Astrocyte (in vitro differentiated cells and primary cell): ENCODE data around the gene FES. TPM values are rescaled to one million over a fixed set of nuclear protein-coding genes. Genes with fewer than 3 reads are reported as not detected.

Experiments
- DNase-seq: peaks from one replicate; pipeline ENCODE4 v3.0.0-alpha.2; 2010; ENCODE audit warnings: low read depth
- FAIRE-seq: peaks from 2 replicates; lab custom pipeline; 2011; peaks lifted over from hg19 to GRCh38; lab: Jason Lieb, UNC
- H2AFZ ChIP-seq: 2 replicates; pipeline ENCODE4 v1.6.0; 2012; ENCODE audit warnings: low read depth, low read length, inconsistent platforms
- H3K27ac ChIP-seq: 2 replicates; pipeline ENCODE4 v1.5.1; 2011; ENCODE audit warnings: low read depth, low read length, inconsistent platforms
- H3K27me3 ChIP-seq: 2 replicates; pipeline ENCODE4 v1.6.0; 2011; ENCODE audit warnings: low read length, inconsistent platforms; ENCODE audit not compliant: insufficient read depth
- H3K36me3 ChIP-seq: 2 replicates; pipeline ENCODE4 v1.5.1; 2011; ENCODE audit warnings: low read length, inconsistent platforms; ENCODE audit not compliant: insufficient read depth
- H3K4me1 ChIP-seq: 2 replicates; pipeline ENCODE4 v1.5.1; 2011; ENCODE audit warnings: low read length, inconsistent platforms; ENCODE audit not compliant: insufficient read depth
- H3K4me2 ChIP-seq: 2 replicates; pipeline ENCODE4 v1.6.0; 2012; ENCODE audit warnings: low read length, inconsistent platforms
- H3K4me3 ChIP-seq: 2 replicates; pipeline ENCODE4 v1.5.1; 2011; ENCODE audit warnings: low read depth, mild to moderate bottlenecking, low read length, inconsistent platforms; ENCODE audit not compliant: insufficient read depth
- H3K79me2 ChIP-seq: 2 replicates; pipeline ENCODE4 v1.6.0; 2012; ENCODE audit warnings: mild to moderate bottlenecking, low read length, inconsistent platforms; ENCODE audit not compliant: insufficient read depth
- H3K9ac ChIP-seq: 2 replicates; pipeline ENCODE4 v1.6.0; 2012; ENCODE audit warnings: mild to moderate bottlenecking, low read length, inconsistent platforms
- H3K9me3 ChIP-seq: 2 replicates; pipeline ENCODE4 v1.5.1; 2012; ENCODE audit warnings: low read depth, mild to moderate bottlenecking, low read length, inconsistent platforms; ENCODE audit not compliant: insufficient read depth
- H4K20me1 ChIP-seq: 2 replicates; pipeline ENCODE4 v1.6.0; 2012; ENCODE audit warnings: low read length, inconsistent platforms; ENCODE audit not compliant: insufficient read depth
- H3K27ac Mint-ChIP-seq: one replicate; pipeline ENCODE4 v1.8.0; 2021; ENCODE audit warnings: mild to moderate bottlenecking, mixed read lengths; ENCODE audit not compliant: unreplicated experiment
- H3K27me3 Mint-ChIP-seq: one replicate; pipeline ENCODE4 v1.8.0; 2021; ENCODE audit warnings: low read depth, mixed read lengths; ENCODE audit not compliant: unreplicated experiment
- H3K36me3 Mint-ChIP-seq: one replicate; pipeline ENCODE4 v1.8.0; 2021; ENCODE audit warnings: low read depth, mixed read lengths; ENCODE audit not compliant: unreplicated experiment
- H3K4me1 Mint-ChIP-seq: one replicate; pipeline ENCODE4 v1.8.0; 2021; ENCODE audit warnings: low read depth, mixed read lengths; ENCODE audit not compliant: unreplicated experiment
- H3K4me3 Mint-ChIP-seq: one replicate; pipeline ENCODE4 v1.8.0; 2021; ENCODE audit warnings: mild to moderate bottlenecking, moderate library complexity, mixed read lengths; ENCODE audit not compliant: unreplicated experiment
- H3K9me3 Mint-ChIP-seq: one replicate; pipeline ENCODE4 v1.8.0; 2021; ENCODE audit warnings: mild to moderate bottlenecking, mixed read lengths; ENCODE audit not compliant: unreplicated experiment
- total RNA-seq: library from RNA; stranded (reverse); gene quantifications from 2 replicates; pipeline ENCODE4 v1.2.1, GENCODE V29; 2021
- TF ChIP-seq, protein P1 (sequence below): IDR thresholded peaks from 2 replicates; pipeline ENCODE4 v1.5.1; 2011; ENCODE audit warnings: low read depth, mild to moderate bottlenecking, inconsistent platforms, low read length, moderate library complexity; ENCODE audit not compliant: insufficient read depth

FES gene
- total RNA-seq, 1 donor from 2014 or later = 7.2 TPM

DNA sequence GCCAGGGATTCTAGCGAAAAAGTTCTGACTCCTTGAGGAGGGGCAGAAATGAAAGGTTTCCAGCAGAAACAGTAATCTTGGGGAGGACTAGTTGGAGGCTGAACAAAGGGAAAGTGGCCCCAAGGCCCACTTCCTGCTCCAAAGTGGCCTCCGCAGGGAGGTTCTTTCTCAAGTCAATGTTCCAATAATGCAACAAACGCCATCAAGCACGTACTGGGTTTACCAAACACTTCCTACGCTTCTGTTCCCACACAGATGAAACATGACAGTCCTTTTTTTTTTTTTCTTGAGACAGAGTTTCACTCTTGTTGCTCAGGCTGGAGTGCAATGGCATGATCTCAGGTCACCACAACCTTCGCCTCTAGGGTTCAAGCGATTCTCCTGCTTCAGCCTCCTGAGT, 60.8 kb downstream of the FES start:
- no peak overlapping the region for H3K4me3 Mint-ChIP-seq
- H3K4me3 ChIP-seq = no peak overlapping the region
- DNase-seq (no peak), FAIRE-seq (no peak)
- no peak overlapping the region for H3K4me2 ChIP-seq
- no peak overlapping the region for H2AFZ ChIP-seq
- no peaks in the 10 kb centered on the region for H3K4me1 Mint-ChIP-seq
- H4K20me1 ChIP-seq = peaks cover 7% of the 10 kb centered on the region
- H3K9me3 Mint-ChIP-seq = no peaks in the 10 kb centered on the region
- peaks cover 29% of the 10 kb centered on the region for H3K36me3 Mint-ChIP-seq
- no peak overlapping the region for H3K9ac ChIP-seq
- no peaks in the 10 kb centered on the region for H3K27me3 Mint-ChIP-seq
- no peaks in the 10 kb centered on the region for H3K4me1 ChIP-seq
- H3K9me3 ChIP-seq = no peaks in the 10 kb centered on the region
- TF ChIP-seq, protein P1, sequence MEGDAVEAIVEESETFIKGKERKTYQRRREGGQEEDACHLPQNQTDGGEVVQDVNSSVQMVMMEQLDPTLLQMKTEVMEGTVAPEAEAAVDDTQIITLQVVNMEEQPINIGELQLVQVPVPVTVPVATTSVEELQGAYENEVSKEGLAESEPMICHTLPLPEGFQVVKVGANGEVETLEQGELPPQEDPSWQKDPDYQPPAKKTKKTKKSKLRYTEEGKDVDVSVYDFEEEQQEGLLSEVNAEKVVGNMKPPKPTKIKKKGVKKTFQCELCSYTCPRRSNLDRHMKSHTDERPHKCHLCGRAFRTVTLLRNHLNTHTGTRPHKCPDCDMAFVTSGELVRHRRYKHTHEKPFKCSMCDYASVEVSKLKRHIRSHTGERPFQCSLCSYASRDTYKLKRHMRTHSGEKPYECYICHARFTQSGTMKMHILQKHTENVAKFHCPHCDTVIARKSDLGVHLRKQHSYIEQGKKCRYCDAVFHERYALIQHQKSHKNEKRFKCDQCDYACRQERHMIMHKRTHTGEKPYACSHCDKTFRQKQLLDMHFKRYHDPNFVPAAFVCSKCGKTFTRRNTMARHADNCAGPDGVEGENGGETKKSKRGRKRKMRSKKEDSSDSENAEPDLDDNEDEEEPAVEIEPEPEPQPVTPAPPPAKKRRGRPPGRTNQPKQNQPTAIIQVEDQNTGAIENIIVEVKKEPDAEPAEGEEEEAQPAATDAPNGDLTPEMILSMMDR = no peak
- H3K27me3 ChIP-seq = no peaks in the 10 kb centered on the region
- H3K27ac Mint-ChIP-seq = no peak overlapping the region
- peaks cover 52% of the 10 kb centered on the region for H3K36me3 ChIP-seq
- no peak overlapping the region for H3K27ac ChIP-seq
- H3K79me2 ChIP-seq = no peaks in the 10 kb centered on the region

Other genes starting within 250 kb of the FES start
- gene BLM, start 167.2 kb upstream of the FES start, total RNA-seq = 2.8 and 3.7 TPM in 2 replicates
- 122 and 135 TPM in 2 replicates for gene FURIN, start 15.9 kb upstream of the FES start, total RNA-seq
- 18.5 and 21.3 TPM in 2 replicates for gene MAN2A2, start 18.8 kb downstream of the FES start, total RNA-seq
- 9.7 and 10.5 TPM in 2 replicates for gene HDDC3, start 48.0 kb downstream of the FES start, total RNA-seq
- 56.2 and 56.6 TPM in 2 replicates for gene UNC45A, start 50.8 kb downstream of the FES start, total RNA-seq
- 6.5 and 6.8 TPM in 2 replicates for gene RCCD1, start 70.4 kb downstream of the FES start, total RNA-seq
- 8.1 and 11.8 TPM in 2 replicates for gene PRC1, start 110.0 kb downstream of the FES start, total RNA-seq
- gene VPS33B, start 138.1 kb downstream of the FES start, total RNA-seq = 9.7 and 12.0 TPM in 2 replicates
- not detected in 2 replicates for gene SV2B, start 215.8 kb downstream of the FES start, total RNA-seq